Heart right ventricle (tissue), 16 donors: ENCODE data around the gene PAN3. TPM values are rescaled to one million over a fixed set of nuclear protein-coding genes. Genes with fewer than 3 reads are reported as not detected.
A peak's percentile ranks its signal among the peaks of the same experiment; 100 is the strongest.

Source experiments
- ATAC-seq, 8 donors: fragments of 200-7000 bp; cut with Tn5 transposase; one replicate each; pipeline ENCODE4 v1.9.1; 2020; ENCODE audit warnings: mild to moderate bottlenecking in 8 of 8, moderate library complexity in 8 of 8, moderate number of reproducible peaks in 1 of 8
- DNase-seq, 2 donors: peaks; one replicate each; pipeline ENCODE4 v3.0.0-alpha.2; 2020
- H3K27ac ChIP-seq, 10 donors: fragments of 200-600 bp; sonication (generic) in 2 of 10; one replicate each; pipeline versions ENCODE4 v1.5.0 to v1.8.0; 2020 to 2022; ENCODE audit warnings: mild to moderate bottlenecking in 3 of 10
- H3K27me3 ChIP-seq, 7 donors: fragments of 200-600 bp; one replicate each; pipeline ENCODE4 v1.8.0; 2021 to 2022; ENCODE audit warnings: mild to moderate bottlenecking in 2 of 7
- H3K36me3 ChIP-seq, 9 donors: fragments of 200-600 bp; sonication (generic) in 1 of 9; one replicate each; pipeline versions ENCODE4 v1.5.0 to v1.8.0; 2020 to 2022; ENCODE audit warnings: mild to moderate bottlenecking in 2 of 9
- H3K4me1 ChIP-seq, 9 donors: fragments of 200-600 bp; sonication (generic) in 1 of 9; one replicate each; pipeline versions ENCODE4 v1.5.0 to v1.8.0; 2020 to 2022; ENCODE audit warnings: mild to moderate bottlenecking in 4 of 9
- H3K4me3 ChIP-seq, 10 donors: fragments of 200-600 bp; sonication (generic) in 2 of 10; one replicate each; pipeline versions ENCODE4 v1.5.0 to v1.8.0; 2020 to 2022; ENCODE audit warnings: mild to moderate bottlenecking in 7 of 10, moderate library complexity in 2 of 10
- H3K9me3 ChIP-seq, 11 donors: fragments of 200-600 bp in 10 of 11; sonication (generic) in 2 of 11; one replicate each; pipeline versions ENCODE4 v1.5.0 to v1.8.0; 2013 to 2022; ENCODE audit warnings: mild to moderate bottlenecking in 2 of 11, control low read depth in 1 of 11, moderate library complexity in 1 of 11
- WGBS, 2 donors: extraction: QIAGEN DNeasy Blood & Tissue Kit; methylation state at CpG; one replicate each; pipeline ENCODE4 v1.1.7; 2013; ENCODE audit warnings: inconsistent platforms in 1 of 2; 5-methylcytosine and 5-hydroxymethylcytosine counted together
- intact Hi-C, 10 donors: fragments of 100-400 bp; cut with DNase I; formaldehyde crosslinking; loops; one replicate each; pipeline versions ENCODE4 v1.11.1 to v1.14.2; 2022
- polyA plus RNA-seq, 2 donors: library from polyadenylated mRNA; stranded (reverse); fragments of 200-250 nt; gene quantifications; one replicate each; pipeline ENCODE4 v1.2.3, GENCODE V29; 2013
- total RNA-seq, 10 donors: library from RNA; stranded (reverse); fragmentation: NEBNext Ultra II Directional in 3 of 10; extraction: Animal tissue kit (Norgen Biotek cat#: 25700) in 3 of 10; gene quantifications; one replicate each; pipeline versions ENCODE4 v1.2.1 to v1.2.4, GENCODE V29; 2021 to 2023
- TF ChIP-seq, protein P1 (sequence below), 9 donors: fragments of 200-600 bp; sonication (generic) in 2 of 9; IDR thresholded peaks; one replicate each; pipeline versions ENCODE4 v1.5.0 to v1.8.0; 2021 to 2022; ENCODE audit warnings: antibody characterized with exemption in 9 of 9, mild to moderate bottlenecking in 5 of 9, moderate library complexity in 1 of 9
- donor health status: Arrhythmogenic right ventricular cardiomyopathy.
- donor health status: ischemic (EF 13 %, LVEDD 7.1; RV severe dilation, severe dysfunction).
- donor health status: healthy with polysubstance abuse.
- donor health status: DM: no; HTN: yes; CAD: no.
- donor health status: DM: no; HTN: no; CAD: no.
- donor health status: ischemic (EF 25% LVEDD 6.9; RV normal size, moderate dysfunction).
- donor health status: ischemic (EF 25% LVEDD 5.7; RV mildly dilated, moderate dysfunction).
- donor health status: healthy.
- donor health status: DM: yes; HTN: yes; CAD: no.
- donor health status: Ischemic cardiomyopathy.
- donor health status: ischemic (EF 35%, LVEDD 5.7; RV mildly dilated, moderate dysfunction).
- donor health status: nonischemic (EF 11% LVEDD 7.7; RV severe dilation, severe dysfunction).
- donor health status: DM: yes; HTN: yes; CAD: no.
- donor health status: PGD.
- donor health status: ischemic (EF 29% LVEDD 5.4; RV normal size, mild dysfunction).
- donor health status: nonischemic (EF 23%, LVEDD 6.1; RV moderate dilation, normal function).

Gene PAN3
- total and polyA plus RNA-seq, 12 donors, result 2.8 to 16.2 (median 10.8) TPM

DNA sequence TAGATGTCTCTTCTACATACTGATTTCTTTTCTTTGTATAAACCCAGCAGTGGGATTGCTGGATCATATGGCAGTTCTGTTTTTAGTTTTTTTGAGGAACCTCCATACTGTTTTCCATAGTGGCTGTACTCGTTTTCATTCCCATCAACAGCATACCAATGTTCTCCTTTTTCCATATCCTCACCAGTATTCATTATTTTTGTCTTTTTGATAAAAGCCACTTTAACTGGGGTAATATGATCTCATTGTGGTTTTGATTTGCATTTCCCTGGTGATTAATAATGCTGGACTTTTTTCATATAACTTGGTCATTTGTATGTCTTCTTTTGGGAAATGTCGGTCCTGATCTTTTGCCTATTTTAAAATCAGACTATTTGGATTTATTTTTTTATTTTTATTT is 108.5 kb downstream of the PAN3 start:
- no peaks in the 10 kb centered on the region for H3K27me3 ChIP-seq
- intact Hi-C loops, result loop anchor here in 1 of 10 donors (10.0 kb wide), 1 partner anchor 102 kb away; no protein-coding TSS in a partner anchor
- no peak overlapping the region for H3K27ac ChIP-seq
- H3K4me1 ChIP-seq, result peaks cover 0 to 29% (median 4%) of the 10 kb centered on the region in 9 donors
- no peak for DNase-seq
- TF ChIP-seq, protein P1, sequence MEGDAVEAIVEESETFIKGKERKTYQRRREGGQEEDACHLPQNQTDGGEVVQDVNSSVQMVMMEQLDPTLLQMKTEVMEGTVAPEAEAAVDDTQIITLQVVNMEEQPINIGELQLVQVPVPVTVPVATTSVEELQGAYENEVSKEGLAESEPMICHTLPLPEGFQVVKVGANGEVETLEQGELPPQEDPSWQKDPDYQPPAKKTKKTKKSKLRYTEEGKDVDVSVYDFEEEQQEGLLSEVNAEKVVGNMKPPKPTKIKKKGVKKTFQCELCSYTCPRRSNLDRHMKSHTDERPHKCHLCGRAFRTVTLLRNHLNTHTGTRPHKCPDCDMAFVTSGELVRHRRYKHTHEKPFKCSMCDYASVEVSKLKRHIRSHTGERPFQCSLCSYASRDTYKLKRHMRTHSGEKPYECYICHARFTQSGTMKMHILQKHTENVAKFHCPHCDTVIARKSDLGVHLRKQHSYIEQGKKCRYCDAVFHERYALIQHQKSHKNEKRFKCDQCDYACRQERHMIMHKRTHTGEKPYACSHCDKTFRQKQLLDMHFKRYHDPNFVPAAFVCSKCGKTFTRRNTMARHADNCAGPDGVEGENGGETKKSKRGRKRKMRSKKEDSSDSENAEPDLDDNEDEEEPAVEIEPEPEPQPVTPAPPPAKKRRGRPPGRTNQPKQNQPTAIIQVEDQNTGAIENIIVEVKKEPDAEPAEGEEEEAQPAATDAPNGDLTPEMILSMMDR (IDR thresholded peaks at IDR 0.05), result no peak
- no peak overlapping the region for H3K4me3 ChIP-seq
- 82 to 85% methylated on average over 2 of the region's 2 CpGs for WGBS, 2 donors
- ATAC-seq, result no peak
- H3K9me3 ChIP-seq, result peaks cover 0 to 9% (median 0%) of the 10 kb centered on the region in 11 donors
- peaks cover 0 to 50% (median 8%) of the 10 kb centered on the region in 9 donors for H3K36me3 ChIP-seq

DNA sequence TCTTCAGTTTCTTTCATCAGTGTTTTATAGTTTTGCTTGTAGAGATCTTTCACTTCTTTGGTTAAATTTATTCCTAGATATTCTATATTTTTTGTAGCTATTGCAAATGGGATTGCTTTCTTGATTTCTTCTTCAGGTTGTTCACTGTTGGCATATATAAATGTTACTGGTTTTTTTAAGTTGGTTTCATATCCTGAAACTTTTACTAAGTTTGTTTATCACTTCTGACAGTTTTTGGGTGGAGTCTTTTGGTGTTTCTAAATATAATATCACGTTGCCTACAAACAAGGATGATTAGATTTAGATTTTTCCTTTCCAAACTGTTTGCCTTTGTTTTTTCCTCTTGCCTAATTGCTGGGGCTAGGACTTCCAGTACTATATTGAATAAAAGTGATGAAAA is 109.7 kb downstream of the PAN3 start:
- H3K4me3 ChIP-seq, result no peak overlapping the region
- peak overlapping the region in 1 of 10 donors; percentile 8 for H3K27ac ChIP-seq
- peaks cover 0 to 29% (median 4%) of the 10 kb centered on the region in 9 donors for H3K4me1 ChIP-seq
- intact Hi-C loops, result loop anchor here in 1 of 10 donors (10.0 kb wide), 1 partner anchor 103 kb away; no protein-coding TSS in a partner anchor
- DNase-seq, result no peak
- TF ChIP-seq, protein P1 (IDR thresholded peaks at IDR 0.05), result no peak
- H3K27me3 ChIP-seq, result no peaks in the 10 kb centered on the region
- ATAC-seq, result no peak
- H3K36me3 ChIP-seq, result peaks cover 0 to 44% (median 8%) of the 10 kb centered on the region in 9 donors
- H3K9me3 ChIP-seq, result peaks cover 0 to 9% (median 0%) of the 10 kb centered on the region in 11 donors
- 27 to 46% methylated on average over 1 of the region's 1 CpG for WGBS, 2 donors

DNA sequence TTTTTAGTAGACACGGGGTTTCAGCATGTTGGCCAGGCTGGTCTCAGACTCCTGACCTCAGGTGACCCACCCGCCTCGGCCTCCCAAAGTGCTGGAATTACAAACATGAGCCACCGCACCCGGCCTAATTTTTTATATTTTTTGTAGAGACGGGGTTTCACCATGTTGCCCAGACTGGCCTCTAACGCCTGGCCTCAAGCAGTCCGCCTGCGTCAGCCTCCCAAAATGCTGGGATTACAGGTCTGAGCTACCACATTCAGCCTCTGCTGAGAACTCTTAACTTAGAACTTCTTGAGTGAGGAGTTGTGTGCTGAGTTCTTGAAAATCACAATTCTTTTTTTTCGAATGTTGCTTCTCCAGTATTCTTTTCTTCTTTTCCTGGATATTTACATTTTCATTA is 112.2 kb downstream of the PAN3 start:
- DNase-seq (no peak), ATAC-seq (no peak)
- Histone ChIP-seq H3K4me3 (no peak overlapping the region), H3K9me3 (peaks cover 0 to 9% (median 0%) of the 10 kb centered on the region in 11 donors), H3K27ac (no peak overlapping the region), H3K36me3 (peaks cover 0 to 29% (median 0%) of the 10 kb centered on the region in 9 donors), H3K27me3 (no peaks in the 10 kb centered on the region), H3K4me1 (peaks cover 0 to 29% (median 4%) of the 10 kb centered on the region in 9 donors)
- TF ChIP-seq, protein P1 (IDR thresholded peaks at IDR 0.05), result no peak
- intact Hi-C loops, result no loop called here
- WGBS, 2 donors, result 85 to 90% methylated on average over 10 of the region's 10 CpGs

DNA sequence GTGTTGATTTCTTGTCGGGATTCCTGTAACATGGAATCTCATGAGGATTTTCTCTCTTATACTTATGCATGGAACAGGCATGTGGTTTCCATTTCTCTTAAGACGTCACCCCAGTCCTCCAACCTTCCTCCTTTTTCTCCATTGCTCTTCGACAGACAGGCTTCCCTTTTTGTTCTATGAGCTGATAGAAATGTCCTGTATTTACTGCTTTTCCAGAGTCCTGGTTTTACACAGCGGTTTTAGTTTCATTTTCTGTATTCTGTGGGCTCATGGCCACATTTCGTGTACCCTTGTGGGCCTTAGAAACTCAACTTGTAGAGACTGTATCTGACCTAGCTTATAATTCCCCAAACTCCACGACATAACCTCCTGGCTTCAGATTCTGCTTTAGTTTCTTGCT is 113.1 kb downstream of the PAN3 start:
- Histone ChIP-seq H3K27ac (peak overlapping the region in 1 of 10 donors; percentile 41), H3K9me3 (peaks cover 0 to 9% (median 0%) of the 10 kb centered on the region in 11 donors), H3K36me3 (peaks cover 0 to 29% (median 0%) of the 10 kb centered on the region in 9 donors), H3K27me3 (no peaks in the 10 kb centered on the region), H3K4me1 (peaks cover 0 to 29% (median 4%) of the 10 kb centered on the region in 9 donors), H3K4me3 (no peak overlapping the region)
- WGBS, 2 donors, result 90 to 91% methylated on average over 6 of the region's 6 CpGs
- intact Hi-C loops, result no loop called here
- no peak for DNase-seq
- ATAC-seq, result no peak
- TF ChIP-seq, protein P1 (IDR thresholded peaks at IDR 0.05), result no peak
